ENCODE results near the gene CCDC74B. TPM values are rescaled to one million over a fixed set of nuclear protein-coding genes. Genes with fewer than 3 reads are reported as not detected.
"Not testable (repeated sequence)": the region's sequence is repeated elsewhere in the genome, so short reads cannot be mapped to it uniquely, and the experiment has no call there.

The CCDC74B gene
- total and polyA plus RNA-seq, 5 donors = 0.72 to 2.2 (median 1.4) TPM

GRCh38 chr2:130185436-130185835, 40.5 kb upstream of the CCDC74B start:
- Histone ChIP-seq H3K4me3 (ENCODE audit: low read length) (no peak overlapping the region), H3K9me3 (ENCODE audit: control insufficient read depth, low read length) (no peaks in the 10 kb centered on the region), H3K27ac (ENCODE audit: low read length) (no peak overlapping the region), H3K27me3 (ENCODE audit: control insufficient read depth, insufficient read depth) (no peaks in the 10 kb centered on the region), H3K4me1 (ENCODE audit: control insufficient read depth, insufficient read depth, low read length) (peaks cover 3% of the 10 kb centered on the region)
- intact Hi-C loops (cut with DNase I) = loop anchor here in 2 of 4 donors (10.0 kb wide), 2 partner anchors 149 to 159 kb away; partner anchors contain the start of gene IMP4 (in 1 of the 2)
- DNase-seq = no peak
- WGBS = 87% methylated on average over 10 of the region's 10 CpGs
- no peak for ATAC-seq

- no peak for ATAC-seq
- H3K4me3 ChIP-seq (ENCODE audit: low read length) = no peak overlapping the region
- intact Hi-C loops (cut with DNase I) = loop anchor here in 3 of 4 donors (5.0 to 10.0 kb wide), 3 partner anchors 149 to 161 kb away; partner anchors contain the start of gene IMP4 (in 1 of the 3)
- H3K4me1 ChIP-seq (ENCODE audit: control insufficient read depth, insufficient read depth, low read length) = peaks cover 3% of the 10 kb centered on the region
- H3K9me3 ChIP-seq (ENCODE audit: control insufficient read depth, low read length) = no peaks in the 10 kb centered on the region
- 63% methylated on average over 26 of the region's 26 CpGs for WGBS
- peak; percentile 46 to 77 (median 74) for DNase-seq
- H3K27ac ChIP-seq (ENCODE audit: low read length) = no peak overlapping the region
- H3K27me3 ChIP-seq (ENCODE audit: control insufficient read depth, insufficient read depth) = no peaks in the 10 kb centered on the region
Measured at GRCh38 chr2:130183512-130184373, 38.8 kb upstream of the CCDC74B start.

GRCh38 chr2:130182826-130183511, 38.1 kb upstream of the CCDC74B start:
- H3K4me1 ChIP-seq (ENCODE audit: control insufficient read depth, insufficient read depth, low read length); H3K27me3 ChIP-seq (ENCODE audit: control insufficient read depth, insufficient read depth); H3K9me3 ChIP-seq (ENCODE audit: control insufficient read depth, low read length); DNase-seq; H3K4me3 ChIP-seq (ENCODE audit: low read length); H3K27ac ChIP-seq (ENCODE audit: low read length): not testable (repeated sequence)
- intact Hi-C loops (cut with DNase I) = loop anchor here in 3 of 4 donors (5.0 to 10.0 kb wide), 3 partner anchors 149 to 162 kb away; partner anchors contain the start of gene IMP4 (in 1 of the 3)
- 34% methylated on average over 23 of the region's 23 CpGs for WGBS
- peak; percentile 2 to 19 for ATAC-seq

- H3K27me3 ChIP-seq (ENCODE audit: control insufficient read depth, insufficient read depth) = not testable (repeated sequence)
Measured at GRCh38 chr2:130181880-130182682, 37.2 kb upstream of the CCDC74B start, which contains the start of gene MZT2B. MZT2B (plus strand) TSS chr2:130182262; CDS start chr2:130182283, 21 bp downstream.

GRCh38 chr2:130181325-130181879, 36.5 kb upstream of the CCDC74B start, which contains the start of gene SMPD4:
SMPD4 (minus strand) TSS chr2:130181602; CDS start chr2:130176592, 5,010 bp downstream.
- DNase-seq (peak; percentile 98 to 99 (median 99)), ATAC-seq (peak; percentile 95)
- intact Hi-C loops (cut with DNase I) = loop anchor here in 3 of 4 donors (5.0 to 10.0 kb wide), 3 partner anchors 151 to 163 kb away; partner anchors contain the start of gene IMP4 (in 1 of the 3)
- under 1% methylated on average over 55 of the region's 55 CpGs for whole genome bisulfite sequencing
- Histone ChIP-seq H3K9me3 (ENCODE audit: control insufficient read depth, low read length) (no peaks in the 10 kb centered on the region), H3K27ac (ENCODE audit: low read length) (peak within 1 kb of the TSS; percentile 74), H3K4me3 (ENCODE audit: low read length) (peak within 1 kb of the TSS; percentile 90), H3K4me1 (ENCODE audit: control insufficient read depth, insufficient read depth, low read length) (peaks cover 3% of the 10 kb centered on the region), H3K27me3 (ENCODE audit: control insufficient read depth, insufficient read depth) (no peaks in the 10 kb centered on the region)

More at GRCh38 chr2:130181880-130182682, 37.2 kb upstream of the CCDC74B start, which contains the start of gene MZT2B:
- H3K4me1 ChIP-seq (ENCODE audit: control insufficient read depth, insufficient read depth, low read length); H3K9me3 ChIP-seq (ENCODE audit: control insufficient read depth, low read length): not testable (repeated sequence)
- ATAC-seq = peak; percentile 94 to 95
- peak within 1 kb of the TSS; percentile 74 for H3K27ac ChIP-seq (ENCODE audit: low read length)
- WGBS = under 1% methylated on average over 83 of the region's 86 CpGs
- intact Hi-C loops (cut with DNase I) = loop anchor here in 3 of 4 donors (5.0 to 10.0 kb wide), 3 partner anchors 150 to 163 kb away; partner anchors contain the start of gene IMP4 (in 1 of the 3)
- DNase-seq = peak; percentile 91 to 96 (median 96)
- H3K4me3 ChIP-seq (ENCODE audit: low read length) = peak within 1 kb of the TSS; percentile 90

GRCh38 chr2:130180404-130181324, 35.8 kb upstream of the CCDC74B start:
- intact Hi-C loops (cut with DNase I) = loop anchor here in 3 of 4 donors (5.0 to 10.0 kb wide), 3 partner anchors 152 to 164 kb away; partner anchors contain the start of gene IMP4 (in 1 of the 3)
- 26% methylated on average over 38 of the region's 38 CpGs for WGBS
- peak overlapping the region; percentile 74 for H3K27ac ChIP-seq (ENCODE audit: low read length)
- not testable (repeated sequence) for H3K27me3 ChIP-seq (ENCODE audit: control insufficient read depth, insufficient read depth); ATAC-seq; H3K4me1 ChIP-seq (ENCODE audit: control insufficient read depth, insufficient read depth, low read length); H3K9me3 ChIP-seq (ENCODE audit: control insufficient read depth, low read length)
- H3K4me3 ChIP-seq (ENCODE audit: low read length) = peak overlapping the region; percentile 90
- DNase-seq = peak in 1 of 3 donors; percentile 46

GRCh38 chr2:130174866-130175265, 30.0 kb upstream of the CCDC74B start:
- ATAC-seq = peak; percentile 13 to 47
- WGBS = 85% methylated on average over 5 of the region's 5 CpGs
- H3K4me3 ChIP-seq (ENCODE audit: low read length); DNase-seq; intact Hi-C loops (cut with DNase I); H3K27ac ChIP-seq (ENCODE audit: low read length); H3K27me3 ChIP-seq (ENCODE audit: control insufficient read depth, insufficient read depth); H3K4me1 ChIP-seq (ENCODE audit: control insufficient read depth, insufficient read depth, low read length); H3K9me3 ChIP-seq (ENCODE audit: control insufficient read depth, low read length): not testable (repeated sequence)

- DNase-seq (no peak), ATAC-seq (no peak)
- 92% methylated on average over 7 of the region's 7 CpGs for WGBS
- no peaks in the 10 kb centered on the region for H3K27me3 ChIP-seq (ENCODE audit: control insufficient read depth, insufficient read depth)
- no peaks in the 10 kb centered on the region for H3K9me3 ChIP-seq (ENCODE audit: control insufficient read depth, low read length)
- H3K4me3 ChIP-seq (ENCODE audit: low read length) = no peak overlapping the region
- intact Hi-C loops (cut with DNase I) = no loop called here
- H3K27ac ChIP-seq (ENCODE audit: low read length) = no peak overlapping the region
- H3K4me1 ChIP-seq (ENCODE audit: control insufficient read depth, insufficient read depth, low read length) = no peaks in the 10 kb centered on the region
Measured at GRCh38 chr2:130169896-130170295, 25.0 kb upstream of the CCDC74B start.

GRCh38 chr2:130169163-130169562, 24.3 kb upstream of the CCDC74B start:
- intact Hi-C loops (cut with DNase I); ATAC-seq: not testable (repeated sequence)

More at GRCh38 chr2:130169163-130169562, 24.3 kb upstream of the CCDC74B start:
- H3K27me3 ChIP-seq (ENCODE audit: control insufficient read depth, insufficient read depth); H3K4me3 ChIP-seq (ENCODE audit: low read length); H3K9me3 ChIP-seq (ENCODE audit: control insufficient read depth, low read length); DNase-seq; H3K4me1 ChIP-seq (ENCODE audit: control insufficient read depth, insufficient read depth, low read length); H3K27ac ChIP-seq (ENCODE audit: low read length): not testable (repeated sequence)
- 93% methylated on average over 3 of the region's 3 CpGs for WGBS

Data from right cardiac atrium (tissue), 5 donors.